Skin of body (tissue), 2 donors: ENCODE data around the gene LCAT. TPM values are rescaled to one million over a fixed set of nuclear protein-coding genes. Genes with fewer than 3 reads are reported as not detected.

Experiments used
- DNase-seq: peaks from one replicate; lab custom pipeline; 2025; lab: John Stamatoyannopoulos, UW
- total RNA-seq: library from RNA; depleted of rRNA; stranded (reverse); fragments of >200 nt; gene quantifications from one replicate; pipeline ENCODE4 v1.2.3, GENCODE V29; 2014

The LCAT gene
- total RNA-seq, 1 donor from 2014 or later, result 7.6 TPM

GRCh38 chr16:67934306-67935100 lies 9.4 kb downstream of the LCAT start:
- DNase-seq, result no peak

- no peak for DNase-seq
Measured at GRCh38 chr16:67933805-67934204, 10.1 kb downstream of the LCAT start.

DNA sequence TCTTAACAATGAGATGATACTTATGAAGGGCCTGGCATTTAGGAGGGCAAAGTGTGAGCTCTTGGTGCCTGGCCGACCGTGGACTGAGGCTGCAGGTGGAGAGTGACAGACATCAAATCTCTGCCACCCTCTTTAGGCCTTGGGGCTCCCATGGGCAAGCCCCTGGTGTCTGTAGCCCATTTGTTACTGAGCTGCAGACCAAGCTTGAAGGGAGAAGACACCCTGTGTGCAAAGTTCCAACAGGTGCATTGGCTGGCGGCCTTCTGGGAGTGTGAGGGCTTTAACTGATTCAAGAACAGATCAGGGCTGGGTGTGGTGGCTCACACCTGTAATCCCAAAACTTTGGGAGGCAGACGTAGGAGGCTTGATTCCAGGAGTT lies 11.5 kb downstream of the LCAT start:
- no peak for DNase-seq

DNA sequence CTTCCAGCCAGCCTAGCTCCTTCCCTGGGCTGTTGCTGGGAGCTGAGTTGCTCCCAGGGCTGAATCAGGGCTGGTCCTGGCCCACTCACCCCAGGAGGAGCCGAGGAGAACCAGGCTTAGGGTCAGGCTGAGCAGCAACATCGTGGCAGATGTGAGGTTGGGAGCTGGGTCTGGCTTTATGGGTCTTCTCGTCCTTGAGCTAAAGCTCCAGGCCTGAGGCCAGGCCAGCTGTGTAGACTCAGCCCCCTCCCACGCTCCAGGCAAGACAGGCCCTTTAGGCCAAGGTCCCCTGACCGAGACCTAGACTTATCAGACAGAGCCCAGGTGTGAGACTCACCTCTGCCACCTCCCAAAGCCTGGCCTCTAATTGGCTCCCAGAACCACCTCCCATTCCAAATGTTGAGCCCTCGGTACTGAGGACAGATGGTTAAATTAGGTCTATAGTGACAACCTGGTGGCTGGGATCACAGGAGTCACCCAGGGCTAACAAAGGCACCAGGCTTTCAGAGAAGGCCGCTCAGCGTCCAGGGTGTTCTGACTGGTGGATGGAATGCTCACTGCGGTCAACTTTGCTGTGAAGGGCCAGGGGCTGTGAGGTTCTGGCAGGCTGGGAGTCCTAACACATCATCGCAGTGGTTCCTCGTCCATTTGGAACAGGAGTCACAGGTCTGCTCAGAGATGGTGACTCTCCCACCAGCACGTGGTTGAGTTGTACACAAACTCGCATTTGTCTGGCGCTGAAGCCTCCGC lies 12.0 kb downstream of the LCAT start, which contains the start of gene CTRL:
Gene CTRL, minus strand, starts transcription at position 151 of the 750 bp plus-strand sequence. Its CDS starts 10 bp downstream, at position 141.
- no peak for DNase-seq

DNA sequence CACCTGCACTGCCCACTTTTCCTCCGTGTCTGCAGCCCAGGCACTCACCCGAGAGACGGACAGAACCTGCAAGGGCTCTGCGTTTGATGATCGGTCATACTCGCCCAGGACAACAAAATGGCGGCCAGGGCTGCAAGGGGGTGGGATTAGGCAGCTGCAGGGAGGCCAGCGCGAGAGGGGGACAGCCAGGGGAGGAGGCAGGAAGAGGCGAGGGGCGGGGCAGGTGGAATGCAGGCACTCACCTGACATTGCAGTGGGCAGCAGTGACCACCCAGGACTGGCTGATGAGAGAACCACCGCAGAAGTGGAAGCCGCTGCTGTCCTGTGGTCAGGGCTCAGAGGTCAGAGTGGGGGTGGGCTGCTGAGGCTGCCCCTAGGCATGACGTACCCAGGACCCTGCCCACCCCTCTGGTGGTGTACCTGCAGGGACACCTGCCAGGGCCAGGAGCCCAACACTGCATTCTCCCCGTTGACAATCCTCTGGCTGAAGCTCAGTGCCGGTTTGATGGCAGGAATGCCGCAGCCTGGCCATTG lies 13.2 kb downstream of the LCAT start:
- no peak for DNase-seq

- no peak for DNase-seq
Measured at GRCh38 chr16:67930191-67930590, 13.7 kb downstream of the LCAT start.

- no peak for DNase-seq
Measured at GRCh38 chr16:67928561-67929364, 15.2 kb downstream of the LCAT start.

- DNase-seq, result no peak
Measured at GRCh38 chr16:67928147-67928546, 15.8 kb downstream of the LCAT start.

DNA sequence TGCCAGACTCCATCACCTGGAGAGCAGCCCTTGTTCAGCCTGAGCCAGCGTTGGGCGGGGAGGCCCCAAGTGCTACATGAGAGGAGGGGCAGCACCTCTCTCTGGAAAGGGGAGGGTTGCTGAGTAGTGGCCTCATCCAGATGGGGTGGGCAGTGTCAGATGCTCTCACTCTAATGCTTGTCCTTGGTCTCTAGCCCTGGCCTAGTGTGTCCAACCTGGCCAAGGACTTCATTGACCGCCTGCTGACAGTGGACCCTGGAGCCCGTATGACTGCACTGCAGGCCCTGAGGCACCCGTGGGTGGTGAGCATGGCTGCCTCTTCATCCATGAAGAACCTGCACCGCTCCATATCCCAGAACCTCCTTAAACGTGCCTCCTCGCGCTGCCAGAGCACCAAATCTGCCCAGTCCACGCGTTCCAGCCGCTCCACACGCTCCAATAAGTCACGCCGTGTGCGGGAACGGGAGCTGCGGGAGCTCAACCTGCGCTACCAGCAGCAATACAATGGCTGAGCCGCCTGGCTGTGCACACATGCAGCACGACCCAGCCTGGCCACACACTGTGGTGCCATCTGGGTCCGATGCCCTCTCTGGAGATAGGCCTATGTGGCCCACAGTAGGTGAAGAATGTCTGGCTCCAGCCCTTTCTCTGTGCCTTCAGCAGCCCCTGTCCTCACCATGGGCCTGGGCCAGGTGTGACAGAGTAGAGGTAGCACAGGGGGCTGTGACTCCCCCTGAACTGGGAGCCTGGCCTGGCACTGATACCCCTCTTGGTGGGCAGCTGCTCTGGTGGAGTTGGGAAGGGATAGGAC lies 16.6 kb downstream of the LCAT start:
- DNase-seq, result no peak

DNA sequence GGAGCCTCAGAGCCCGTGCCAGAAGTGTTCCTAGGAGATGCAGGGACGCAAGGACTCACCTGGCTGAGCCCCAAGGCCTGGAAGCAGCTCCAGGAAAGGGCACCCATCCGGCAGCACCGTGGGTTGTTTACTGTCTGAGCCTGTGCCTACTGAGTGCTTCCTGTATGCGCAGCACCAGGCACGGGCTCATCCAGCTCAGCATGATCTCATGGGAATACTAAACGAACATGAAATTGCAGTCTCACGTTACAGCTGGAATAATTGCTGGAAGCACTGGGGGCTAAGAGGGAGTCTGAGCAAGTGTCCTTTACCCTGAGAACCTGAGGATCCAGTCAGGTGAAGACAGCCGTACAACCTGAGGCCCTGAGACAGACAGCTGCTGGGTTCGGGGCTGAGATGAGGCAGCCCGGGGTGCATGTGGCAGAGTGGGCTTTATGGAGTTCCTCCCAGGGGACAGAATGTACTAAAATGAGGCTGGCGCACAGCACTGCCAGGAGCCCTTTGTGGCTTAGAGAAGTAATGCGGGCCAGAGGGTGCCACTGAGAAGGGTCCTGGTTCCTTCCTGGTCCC lies 17.7 kb downstream of the LCAT start:
- DNase-seq, result no peak

GRCh38 chr16:67924140-67924906 lies 19.6 kb downstream of the LCAT start:
- no peak for DNase-seq

- no peak for DNase-seq
Measured at GRCh38 chr16:67923414-67924116, 20.4 kb downstream of the LCAT start.

GRCh38 chr16:67922740-67923139 lies 21.2 kb downstream of the LCAT start:
- DNase-seq, result no peak

DNA sequence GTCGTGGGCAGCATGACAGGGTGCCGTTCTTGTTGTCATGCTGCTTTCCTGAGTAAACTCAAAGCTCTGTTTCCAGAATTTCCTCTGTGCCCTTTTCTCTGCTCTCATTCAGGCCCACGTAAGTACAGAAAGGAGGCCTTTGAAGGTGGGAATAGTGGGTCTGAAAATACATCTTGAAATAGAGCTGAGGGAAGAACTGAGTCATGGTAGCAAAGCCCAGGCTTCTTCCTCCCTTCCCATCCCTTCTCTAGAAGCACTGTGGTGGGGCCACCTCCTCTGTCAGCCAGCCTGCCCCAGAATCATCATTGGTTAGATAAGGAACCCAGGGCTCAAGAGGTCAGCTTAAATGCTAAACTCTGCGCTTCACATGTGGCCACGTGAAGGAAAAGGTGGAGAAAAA lies 21.7 kb downstream of the LCAT start:
- DNase-seq, result no peak

- no peak for DNase-seq
Measured at GRCh38 chr16:67919622-67920221, 24.2 kb downstream of the LCAT start.

DNA sequence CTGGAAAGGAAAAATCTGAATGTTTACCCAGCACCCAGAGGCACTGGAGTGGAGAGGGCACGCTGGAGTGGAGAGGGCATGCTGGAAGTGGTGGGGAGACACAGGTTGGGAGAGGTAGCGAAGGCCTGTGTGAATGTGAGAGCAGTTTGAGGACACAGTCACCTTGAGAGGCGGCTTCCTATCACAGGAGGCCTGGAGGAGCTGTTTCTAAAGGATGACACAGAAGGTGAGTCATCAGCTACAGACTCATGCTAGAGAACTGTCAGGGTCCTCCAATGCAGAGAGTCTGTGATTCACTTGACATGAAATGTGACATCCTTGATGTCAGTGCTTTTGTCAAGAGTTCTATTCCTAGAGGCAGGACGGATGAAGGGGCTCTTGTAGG lies 26.1 kb downstream of the LCAT start:
- DNase-seq, result no peak

DNA sequence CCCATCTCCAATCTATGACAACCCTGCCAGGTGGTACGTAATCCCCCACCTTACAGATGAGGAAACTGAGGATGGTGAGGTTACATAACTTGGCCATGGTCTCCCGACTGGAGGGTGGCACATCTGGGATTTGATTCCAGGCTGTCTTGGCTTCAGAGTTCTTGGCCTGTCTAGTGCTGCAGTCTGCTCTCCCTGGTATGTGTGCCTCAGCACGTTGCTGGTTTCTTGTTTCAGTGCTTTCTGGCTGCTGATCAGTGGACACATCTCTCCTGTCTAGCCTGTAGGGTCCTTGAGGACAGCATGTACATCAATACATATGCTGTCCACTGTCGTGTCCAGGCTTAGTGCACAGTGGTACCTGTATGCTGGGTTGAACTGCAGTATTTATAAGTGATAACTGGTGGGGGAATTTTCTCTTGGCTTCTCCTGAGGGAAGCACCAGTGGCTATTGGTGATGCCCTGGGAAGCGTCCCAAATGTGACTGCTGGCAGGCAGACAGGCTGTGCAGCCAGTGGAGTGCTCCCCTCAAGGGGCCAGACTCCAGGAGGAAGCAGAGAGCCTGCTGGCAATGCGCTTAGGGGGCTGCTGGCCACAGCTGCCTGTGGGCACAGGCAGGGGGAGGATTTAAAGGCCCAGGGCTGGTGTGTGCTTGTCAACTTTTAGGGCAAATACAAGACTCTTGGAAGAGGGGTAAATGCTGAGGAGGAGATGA lies 26.6 kb downstream of the LCAT start:
- DNase-seq, result no peak
